HG02870 (cell line): Measurements from ENCODE around the gene ZNF330.

Experiments
- ATAC-seq: cut with Tn5 transposase; IDR thresholded peaks from one replicate; pipeline ENCODE4 v1.9.1; 2021; ENCODE audit warnings: mild to moderate bottlenecking, moderate library complexity; ENCODE audit not compliant: unreplicated experiment

Gene ZNF330

DNA sequence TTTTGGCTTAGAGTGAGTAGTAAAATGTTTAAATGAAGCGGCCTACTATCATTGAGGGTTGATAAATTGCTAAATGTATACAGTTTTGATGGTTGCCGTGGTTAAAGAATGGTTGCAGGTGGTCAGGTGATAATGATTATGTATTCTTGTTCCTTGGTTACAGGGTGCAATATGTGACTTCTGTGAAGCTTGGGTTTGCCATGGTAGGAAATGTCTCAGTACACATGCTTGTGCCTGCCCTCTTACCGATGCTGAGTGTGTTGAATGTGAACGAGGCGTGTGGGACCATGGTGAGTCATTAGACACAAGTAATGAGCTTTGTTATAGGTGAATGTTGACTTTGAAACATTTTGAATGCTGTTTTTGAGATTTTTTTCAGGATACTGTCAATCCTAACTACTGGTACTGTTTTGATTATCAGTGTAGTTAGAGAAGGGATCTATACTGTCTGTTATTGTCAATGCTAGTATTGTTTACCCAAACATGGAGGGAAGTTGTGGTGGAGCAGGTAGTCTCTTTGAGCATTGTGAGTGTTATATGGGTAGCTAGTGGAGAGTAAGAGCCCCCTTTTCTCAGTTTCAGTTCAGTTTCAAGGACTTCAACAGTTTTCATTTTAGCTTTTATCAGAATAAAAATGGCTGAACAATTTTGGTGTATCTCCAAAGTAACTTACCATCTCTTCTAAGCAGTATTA, 8.9 kb downstream of the ZNF330 start:
- peak; percentile 87 for ATAC-seq

- no peak for ATAC-seq
Observed at GRCh38 chr4:141233673-141234072, 13.0 kb downstream of the ZNF330 start.

- ATAC-seq: no peak
Observed at GRCh38 chr4:141238186-141238585, 17.5 kb downstream of the ZNF330 start.

GRCh38 chr4:141240259-141240658, 19.6 kb downstream of the ZNF330 start:
- no peak for ATAC-seq

GRCh38 chr4:141240671-141241070, 20.0 kb downstream of the ZNF330 start:
- no peak for ATAC-seq

DNA sequence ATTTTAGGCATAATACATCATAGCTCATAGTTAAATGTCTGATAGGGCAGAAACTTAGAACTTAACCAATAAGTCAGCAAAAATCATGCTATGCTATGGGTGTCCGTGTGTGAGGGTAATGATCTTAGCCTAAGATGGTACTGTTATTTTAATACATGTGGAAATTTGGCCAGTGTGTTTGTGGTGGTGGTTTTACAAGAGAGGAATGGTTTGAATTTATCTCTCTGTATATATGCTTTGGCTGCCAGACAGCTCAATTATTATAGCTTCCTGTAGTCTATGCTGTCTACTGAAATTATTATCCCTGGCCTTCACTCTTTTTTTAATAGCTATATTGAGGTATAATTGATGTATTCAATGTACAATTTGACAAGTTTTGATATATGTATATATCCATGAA, 21.3 kb downstream of the ZNF330 start:
- no peak for ATAC-seq

GRCh38 chr4:141244419-141244818, 23.7 kb downstream of the ZNF330 start:
- ATAC-seq: no peak

DNA sequence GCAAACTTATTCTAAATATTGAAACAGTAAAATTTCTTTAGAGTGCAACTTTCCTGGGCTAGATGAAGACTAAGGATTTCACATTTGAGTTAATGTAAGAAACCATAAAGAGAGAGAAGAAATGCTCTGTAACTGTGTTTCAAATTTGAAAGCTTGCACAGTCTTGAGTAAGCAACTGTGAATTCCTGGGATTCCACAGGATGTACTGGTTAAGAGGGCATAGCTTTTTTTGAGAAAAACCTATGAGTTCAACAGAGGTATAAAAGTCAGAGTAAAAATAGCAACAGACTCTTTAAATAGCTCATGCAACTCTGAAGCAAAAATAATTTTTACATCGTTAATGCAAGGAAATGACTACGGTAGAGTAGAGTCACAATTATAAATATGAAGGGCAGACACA, 25.5 kb downstream of the ZNF330 start:
- ATAC-seq: no peak

DNA sequence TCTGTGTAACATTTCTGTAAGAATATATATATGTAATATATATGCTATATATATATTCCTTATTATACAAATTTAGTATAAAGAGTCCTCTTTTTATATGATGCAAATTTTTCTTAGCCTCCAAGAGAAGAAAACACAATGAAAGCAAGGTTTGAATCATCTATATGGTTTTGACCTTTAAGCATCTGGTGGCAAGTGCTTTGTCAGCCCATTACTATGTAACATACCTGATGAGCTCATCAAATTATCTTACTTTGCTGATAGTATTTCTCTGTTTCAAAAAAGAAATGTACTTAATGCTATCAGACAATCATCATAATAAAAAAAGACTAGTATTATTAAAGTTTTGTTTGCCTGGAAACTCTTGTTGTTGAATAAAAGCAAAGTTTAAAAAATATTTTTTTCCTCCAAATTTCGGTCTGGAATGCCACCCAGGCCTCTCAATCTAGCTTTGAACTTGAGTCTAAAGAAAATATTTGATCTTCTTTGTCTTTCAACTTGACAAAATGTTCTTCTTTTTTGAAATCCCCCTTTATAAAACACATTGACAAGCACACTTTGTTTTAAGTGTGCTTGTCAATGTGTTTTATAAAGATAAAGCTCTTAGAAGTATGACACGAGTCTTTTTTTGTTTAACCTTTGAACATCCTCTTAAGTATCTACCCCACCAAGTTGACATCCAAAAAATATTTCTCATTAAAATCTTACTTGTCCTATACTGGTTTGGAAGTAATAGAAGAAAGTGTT, 26.2 kb downstream of the ZNF330 start:
- ATAC-seq: no peak

DNA sequence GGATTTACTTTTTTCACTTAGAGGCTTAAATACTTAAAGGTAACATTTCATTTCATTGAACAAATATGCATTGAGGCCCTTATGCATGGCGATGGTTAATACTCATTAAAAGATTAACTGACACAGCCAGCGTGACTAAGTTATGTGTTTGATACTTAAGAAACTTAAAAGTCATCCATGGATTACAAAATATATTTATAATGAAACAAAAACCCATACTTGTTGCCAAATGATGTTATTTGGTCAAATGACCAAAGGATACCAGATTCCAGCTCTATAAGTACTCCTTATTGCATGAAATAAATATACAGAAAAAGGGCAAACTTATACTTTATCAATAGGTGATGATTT, 26.7 kb downstream of the ZNF330 start:
- ATAC-seq: no peak

DNA sequence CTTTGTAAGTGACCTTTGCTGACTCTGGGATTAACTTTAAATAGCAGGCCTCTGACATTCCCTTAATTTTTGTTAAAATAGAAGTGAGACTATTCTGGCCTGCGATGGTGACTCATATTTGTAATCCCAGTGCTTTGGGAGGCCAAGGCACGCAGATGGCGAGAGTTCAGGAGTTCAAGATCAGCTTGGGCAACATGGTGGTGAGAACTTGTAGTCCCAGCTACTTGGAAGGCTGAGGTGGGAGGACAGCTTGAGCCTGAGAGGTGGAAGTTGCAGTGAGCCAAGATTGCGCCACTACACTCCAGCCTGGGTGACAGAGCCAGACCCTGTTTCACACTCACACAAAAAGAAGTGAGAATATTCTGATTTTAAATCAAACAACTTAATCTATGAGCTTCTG, 27.3 kb downstream of the ZNF330 start:
- no peak for ATAC-seq

DNA sequence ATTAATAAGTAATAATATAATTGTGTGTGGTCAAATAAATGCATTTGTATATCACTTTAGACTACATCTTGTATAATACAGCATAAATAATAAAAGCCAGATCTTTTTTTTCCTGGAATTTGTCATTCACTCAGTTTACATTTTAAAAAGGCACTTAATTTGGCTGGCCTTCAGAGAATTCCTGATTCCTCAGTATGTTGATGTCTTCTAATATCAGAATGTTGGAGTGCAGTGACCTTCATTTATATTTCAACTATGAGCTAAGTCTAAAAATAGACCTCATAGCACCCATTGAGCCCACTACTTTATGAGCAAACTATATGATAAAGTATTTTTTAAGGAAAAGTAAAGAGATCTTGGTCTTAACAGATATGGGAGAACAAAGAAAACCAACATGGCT, 27.8 kb downstream of the ZNF330 start:
- no peak for ATAC-seq

GRCh38 chr4:141254326-141254725, 33.6 kb downstream of the ZNF330 start:
- no peak for ATAC-seq

- ATAC-seq: no peak
Observed at GRCh38 chr4:141255016-141255415, 34.3 kb downstream of the ZNF330 start.

- no peak for ATAC-seq
Observed at GRCh38 chr4:141258558-141258957, 37.9 kb downstream of the ZNF330 start.

DNA sequence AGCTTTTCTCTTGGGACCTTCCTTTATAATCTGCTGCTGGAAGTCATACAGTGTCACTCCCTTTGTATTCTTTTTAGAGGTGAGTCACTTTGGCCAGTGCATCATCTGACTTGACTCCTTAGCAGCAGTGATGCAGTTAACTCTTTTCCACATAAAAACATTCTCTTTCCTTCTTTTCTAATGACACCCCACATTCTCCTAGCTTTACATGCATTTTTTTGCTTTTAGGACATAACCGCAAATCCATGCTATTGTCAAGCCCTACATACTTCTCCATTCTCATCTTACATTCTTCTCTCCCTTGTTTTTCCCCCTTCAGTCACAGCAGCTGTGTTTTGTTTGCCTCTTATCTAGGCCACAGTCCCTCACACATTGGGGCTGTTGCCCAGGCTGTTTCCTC, 55.1 kb downstream of the ZNF330 start:
- ATAC-seq: no peak

- ATAC-seq: no peak
Observed at GRCh38 chr4:141283152-141283551, 62.5 kb downstream of the ZNF330 start.

DNA sequence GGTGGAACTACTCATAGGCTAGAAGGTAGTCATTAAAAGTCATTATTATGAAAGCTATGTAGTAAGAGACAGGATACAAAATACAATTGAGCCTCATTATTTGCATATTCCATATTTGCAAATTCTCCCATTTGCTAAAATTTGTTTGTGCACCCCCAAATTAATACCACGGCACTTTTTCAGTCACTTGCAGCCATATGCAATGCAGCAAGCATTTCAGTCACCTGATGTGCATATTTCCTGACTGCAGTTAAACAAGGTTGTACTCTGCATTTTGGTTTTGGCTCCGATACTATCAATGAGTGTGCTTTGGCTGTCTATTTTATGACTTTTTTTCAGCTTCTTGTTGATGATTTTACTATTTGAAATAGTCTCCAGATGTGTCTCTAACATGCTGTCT, 62.9 kb downstream of the ZNF330 start:
- ATAC-seq: no peak
